Motor neuron (in vitro differentiated cells): ENCODE results near the gene COA1. TPM values are rescaled to one million over a fixed set of nuclear protein-coding genes. Genes with fewer than 3 reads are reported as not detected.

Source experiments
- ATAC-seq, 8 experiments: fragments of 200-7000 bp; cut with Tn5 transposase; replicated peaks in 6 of 8; 2 replicates each; pipeline ENCODE4 v1.8.0; 2021; ENCODE audit warnings: mild to moderate bottlenecking in 8 of 8, moderate library complexity in 8 of 8
- H3K27ac ChIP-seq, 2 donors: fragments of 250-450 bp; sonication (Bioruptor Pico); 2 replicates each; pipeline ENCODE4 v1.9.0; 2021; ENCODE audit warnings: antibody characterized with exemption in 2 of 2, mild to moderate bottlenecking in 2 of 2, moderate library complexity in 1 of 2
- H3K4me1 ChIP-seq, 2 donors: fragments of 250-450 bp; sonication (Bioruptor Pico); replicated peaks in 1 of 2; 2 replicates each; pipeline ENCODE4 v1.6.1; 2021; ENCODE audit warnings: antibody characterized with exemption in 2 of 2, mild to moderate bottlenecking in 2 of 2, moderate library complexity in 1 of 2
- H3K4me3 ChIP-seq, 5 donors: fragments of 250-450 bp; sonication (Bioruptor Pico); 2 replicates each; pipeline ENCODE4 v1.9.0; 2021; ENCODE audit warnings: antibody characterized with exemption in 5 of 5, mild to moderate bottlenecking in 5 of 5, moderate library complexity in 4 of 5
- WGBS, 10 experiments: fragments of 450-650 bp; shearing (Covaris generic); methylation state at CpG; one replicate each; pipeline ENCODE4 v1.0.0; 2022; 5-methylcytosine and 5-hydroxymethylcytosine counted together
- in situ Hi-C, 9 experiments: fragments of 400-800 bp; cut with MboI; loops; one replicate each; pipeline ENCODE4 v1.15.0; 2021; ENCODE audit warnings: low sequenced_read_pairs in 9 of 9, low pct_unique_long_range_greater_than_20kb in 2 of 9; ENCODE audit not compliant: unreplicated experiment in 9 of 9
- total RNA-seq, 8 experiments: library from RNA; unstranded; fragments of 300-600 nt; gene quantifications; 2 replicates each; pipeline versions ENCODE4 v1.2.3 to v1.2.4, GENCODE V29; 2022

The COA1 gene
- total RNA-seq, 8 experiments from 2014 or later: 46.0 to 93.2 (median 76.1) TPM

DNA sequence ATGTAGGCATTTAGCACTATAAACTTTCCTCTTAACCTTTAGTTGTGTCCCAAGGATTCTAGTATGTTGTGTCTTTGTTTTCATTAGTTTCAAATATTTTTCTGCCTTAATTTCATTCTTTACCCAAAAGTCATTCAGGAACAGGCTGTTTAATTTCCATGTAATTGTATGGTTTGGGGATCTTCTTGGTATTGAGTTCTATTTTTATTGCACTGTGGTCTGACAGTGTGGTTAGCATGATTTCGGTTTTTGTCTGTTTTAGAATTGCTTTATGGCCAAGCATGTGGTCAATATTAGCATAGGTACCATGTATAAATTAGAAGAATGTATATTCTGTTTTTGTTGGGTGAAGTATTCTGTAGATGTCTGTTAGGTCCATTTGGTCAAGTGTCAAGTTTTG lies 26.3 kb downstream of the COA1 start:
- 73 to 100% (median 100%) methylated on average over 1 of the region's 1 CpG; no CpG with 5 or more reads in 2 of the 10 experiments for WGBS, 10 experiments
- Histone ChIP-seq H3K27ac (no peak overlapping the region), H3K4me3 (no peak overlapping the region), H3K4me1 (peaks cover 0 to 9% of the 10 kb centered on the region in 2 donors)
- ATAC-seq: no peak
- in situ Hi-C loops: loop anchor here in 5 of 9 experiments (10.0 to 25.0 kb wide), 3 partner anchors 116 to 741 kb away; partner anchors contain the start of gene STK17A (in 5 of the 5)

GRCh38 chr7:43701929-43702328 lies 27.4 kb downstream of the COA1 start:
- Histone ChIP-seq H3K27ac (no peak overlapping the region), H3K4me1 (peaks cover 0 to 12% of the 10 kb centered on the region in 2 donors), H3K4me3 (no peak overlapping the region)
- in situ Hi-C loops: loop anchor here in 5 of 9 experiments (10.0 to 25.0 kb wide), 3 partner anchors 115 to 740 kb away; partner anchors contain the start of gene STK17A (in 5 of the 5)
- WGBS, 10 experiments: 67 to 100% (median 94%) methylated on average over 1 to 3 of the region's 3 CpGs
- no peak for ATAC-seq

DNA sequence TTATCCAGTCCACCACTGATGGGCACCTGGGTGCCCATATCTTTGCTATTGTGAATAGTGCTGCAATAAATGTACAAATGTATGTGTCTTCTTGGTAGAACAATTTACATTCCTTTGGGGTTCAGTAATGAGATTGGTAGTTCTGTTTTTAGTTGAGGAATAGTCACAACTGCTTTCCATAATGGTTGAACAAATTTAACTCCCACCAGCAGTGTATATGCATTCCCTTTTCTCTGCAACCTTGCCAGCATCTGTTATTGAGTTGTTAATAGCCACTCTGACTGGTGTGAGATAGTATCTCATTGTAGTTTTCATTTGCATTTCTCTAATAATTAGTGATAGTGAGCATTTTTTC lies 27.8 kb downstream of the COA1 start:
- ATAC-seq: no peak
- peaks cover 0 to 12% of the 10 kb centered on the region in 2 donors for H3K4me1 ChIP-seq
- in situ Hi-C loops: loop anchor here in 5 of 9 experiments (10.0 to 25.0 kb wide), 3 partner anchors 114 to 739 kb away; partner anchors contain the start of gene STK17A (in 5 of the 5)
- no peak overlapping the region for H3K27ac ChIP-seq
- no peak overlapping the region for H3K4me3 ChIP-seq

DNA sequence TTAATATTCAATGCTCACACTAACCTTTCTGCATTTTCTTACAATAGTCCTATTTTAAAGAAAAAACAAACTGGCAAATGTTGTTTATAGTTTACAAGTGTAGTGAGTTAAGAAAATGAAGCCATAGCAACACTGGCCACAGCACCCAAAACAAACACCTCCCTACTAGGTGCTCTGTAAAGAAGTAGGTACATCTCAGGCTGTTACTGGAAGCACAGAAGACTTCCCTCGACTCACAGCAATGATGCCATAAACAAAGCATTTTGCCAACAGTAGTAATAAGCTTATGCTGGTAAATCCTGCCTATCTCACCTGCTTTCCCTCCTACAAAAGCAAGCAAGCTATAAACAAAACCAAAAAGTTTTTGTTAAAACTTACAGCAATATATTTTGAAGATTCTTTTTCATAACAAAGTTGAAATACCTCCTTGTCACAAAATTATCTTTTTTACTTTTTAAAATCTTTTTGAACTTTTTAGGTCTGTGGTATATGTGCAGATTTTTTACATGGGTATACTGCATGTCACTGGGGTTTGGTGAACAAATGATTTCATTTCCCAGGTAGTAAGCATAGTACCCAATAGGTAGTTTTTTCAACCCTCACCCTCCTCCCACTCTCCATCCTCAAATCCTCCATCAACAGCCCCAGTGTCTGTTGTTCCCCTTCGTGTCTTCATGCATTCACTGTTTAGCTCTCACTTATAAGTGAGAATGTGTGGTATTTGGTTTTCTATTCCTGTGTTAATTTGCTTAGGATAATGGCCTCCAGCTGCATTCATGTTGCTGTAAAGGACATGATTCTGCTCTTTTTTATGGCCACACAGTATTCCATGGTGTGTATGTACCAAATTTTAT lies 28.4 kb downstream of the COA1 start:
- peaks cover 0 to 12% of the 10 kb centered on the region in 2 donors for H3K4me1 ChIP-seq
- no peak overlapping the region for H3K27ac ChIP-seq
- ATAC-seq: peak in 1 of 8 experiments; percentile 23
- in situ Hi-C loops: loop anchor here in 5 of 9 experiments (10.0 to 25.0 kb wide), 3 partner anchors 114 to 739 kb away; partner anchors contain the start of gene STK17A (in 5 of the 5)
- H3K4me3 ChIP-seq: no peak overlapping the region
- WGBS, 10 experiments: 4 to 67% (median 29%) methylated on average over 1 to 2 of the region's 2 CpGs; no CpG with 5 or more reads in 1 of the 10 experiments

GRCh38 chr7:43700059-43700501 lies 29.2 kb downstream of the COA1 start:
- peak in 4 of 8 experiments; percentile 29 to 53 (median 43) for ATAC-seq
- Histone ChIP-seq H3K4me1 (peaks cover 0 to 12% of the 10 kb centered on the region in 2 donors), H3K4me3 (no peak overlapping the region), H3K27ac (no peak overlapping the region)
- in situ Hi-C loops: loop anchor here in 5 of 9 experiments (10.0 to 25.0 kb wide), 3 partner anchors 113 to 738 kb away; partner anchors contain the start of gene STK17A (in 5 of the 5)
- WGBS, 10 experiments: 4 to 100% (median 77%) methylated on average over 1 to 6 of the region's 6 CpGs

GRCh38 chr7:43698460-43699255 lies 30.7 kb downstream of the COA1 start:
- peak in 3 of 8 experiments; percentile 27 to 76 (median 55) for ATAC-seq
- in situ Hi-C loops: no loop called here
- Histone ChIP-seq H3K4me3 (no peak overlapping the region), H3K4me1 (peaks cover 0 to 12% of the 10 kb centered on the region in 2 donors), H3K27ac (no peak overlapping the region)
- 20 to 93% (median 75%) methylated on average over 1 to 5 of the region's 5 CpGs; no CpG with 5 or more reads in 1 of the 10 experiments for WGBS, 10 experiments

- Histone ChIP-seq H3K4me1 (peaks cover 0 to 12% of the 10 kb centered on the region in 2 donors), H3K27ac (no peak overlapping the region), H3K4me3 (no peak overlapping the region)
- in situ Hi-C loops: no loop called here
- WGBS, 10 experiments: 43 to 100% (median 88%) methylated on average over 1 to 4 of the region's 4 CpGs; no CpG with 5 or more reads in 1 of the 10 experiments
- ATAC-seq: peak in 2 of 8 experiments; percentile 10 to 47
These were observed 31.6 kb downstream of the COA1 start for GRCh38 chr7:43697690-43698089.

DNA sequence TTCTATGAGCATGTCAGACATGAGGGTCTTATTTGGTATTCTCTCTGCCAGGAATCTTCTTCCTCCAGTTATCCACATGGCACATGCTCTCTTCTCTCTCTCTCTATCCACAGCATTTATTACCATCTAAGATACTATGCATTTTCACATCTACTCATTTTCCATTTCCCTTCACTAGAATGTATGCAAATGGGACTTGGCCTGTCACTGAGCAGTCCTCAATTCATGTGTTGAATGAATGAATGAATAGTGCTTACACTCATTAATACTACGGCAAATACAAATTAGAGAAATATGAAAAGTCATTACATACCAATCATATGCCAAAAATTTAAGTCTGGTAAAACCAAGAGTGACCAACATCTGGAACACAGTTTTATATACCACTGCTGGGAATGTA lies 34.0 kb downstream of the COA1 start:
- 0 to 100% (median 71%) methylated on average over 1 of the region's 1 CpG; no CpG with 5 or more reads in 1 of the 10 experiments for WGBS, 10 experiments
- H3K27ac ChIP-seq: no peak overlapping the region
- in situ Hi-C loops: no loop called here
- H3K4me1 ChIP-seq: peaks cover 0 to 12% of the 10 kb centered on the region in 2 donors
- H3K4me3 ChIP-seq: no peak overlapping the region
- peak in 3 of 8 experiments; percentile 22 to 79 (median 50) for ATAC-seq

GRCh38 chr7:43694399-43694748 lies 34.9 kb downstream of the COA1 start:
- no peak overlapping the region for H3K4me3 ChIP-seq
- WGBS, 10 experiments: 17 to 100% (median 91%) methylated on average over 2 of the region's 2 CpGs; no CpG with 5 or more reads in 1 of the 10 experiments
- in situ Hi-C loops: no loop called here

DNA sequence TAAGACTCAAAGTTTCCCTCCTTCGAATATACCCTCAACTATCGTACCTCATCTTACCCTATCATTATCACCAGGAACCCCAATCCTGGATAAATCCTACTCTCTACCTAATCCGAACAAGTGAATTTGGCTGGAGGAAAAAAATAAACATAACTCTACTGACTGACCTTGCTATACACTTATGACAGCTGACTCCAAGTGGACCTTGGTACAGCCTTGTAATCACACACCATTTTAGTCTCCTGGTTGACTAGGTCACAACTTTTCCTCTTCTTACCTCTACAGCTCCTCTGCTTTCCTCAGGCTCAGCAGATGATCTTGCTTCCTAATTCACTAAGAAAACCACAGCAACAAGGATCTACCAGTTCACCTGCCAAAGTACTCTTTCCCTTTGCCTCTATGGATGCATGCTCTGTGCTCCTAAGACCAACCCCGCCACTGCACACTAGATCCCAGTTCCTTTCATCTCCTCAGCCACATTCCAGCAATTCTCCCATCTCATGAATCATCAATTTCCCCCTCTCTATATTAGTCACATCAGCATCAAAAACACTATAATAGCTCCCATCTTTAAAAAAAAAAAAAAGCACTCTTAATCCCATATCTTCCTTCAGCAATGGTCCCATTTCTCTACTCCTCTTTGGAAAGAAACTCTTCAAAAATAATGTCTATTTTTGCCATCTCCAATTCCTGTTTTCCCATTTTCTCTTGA lies 35.5 kb downstream of the COA1 start:
- no peak overlapping the region for H3K4me3 ChIP-seq
- in situ Hi-C loops: no loop called here
- no peak for ATAC-seq

More at GRCh38 chr7:43694399-43694748, 34.9 kb downstream of the COA1 start:
- peak in 2 of 8 experiments; percentile 47 to 56 for ATAC-seq
- Histone ChIP-seq H3K4me1 (peaks cover 0 to 12% of the 10 kb centered on the region in 2 donors), H3K27ac (no peak overlapping the region)

DNA sequence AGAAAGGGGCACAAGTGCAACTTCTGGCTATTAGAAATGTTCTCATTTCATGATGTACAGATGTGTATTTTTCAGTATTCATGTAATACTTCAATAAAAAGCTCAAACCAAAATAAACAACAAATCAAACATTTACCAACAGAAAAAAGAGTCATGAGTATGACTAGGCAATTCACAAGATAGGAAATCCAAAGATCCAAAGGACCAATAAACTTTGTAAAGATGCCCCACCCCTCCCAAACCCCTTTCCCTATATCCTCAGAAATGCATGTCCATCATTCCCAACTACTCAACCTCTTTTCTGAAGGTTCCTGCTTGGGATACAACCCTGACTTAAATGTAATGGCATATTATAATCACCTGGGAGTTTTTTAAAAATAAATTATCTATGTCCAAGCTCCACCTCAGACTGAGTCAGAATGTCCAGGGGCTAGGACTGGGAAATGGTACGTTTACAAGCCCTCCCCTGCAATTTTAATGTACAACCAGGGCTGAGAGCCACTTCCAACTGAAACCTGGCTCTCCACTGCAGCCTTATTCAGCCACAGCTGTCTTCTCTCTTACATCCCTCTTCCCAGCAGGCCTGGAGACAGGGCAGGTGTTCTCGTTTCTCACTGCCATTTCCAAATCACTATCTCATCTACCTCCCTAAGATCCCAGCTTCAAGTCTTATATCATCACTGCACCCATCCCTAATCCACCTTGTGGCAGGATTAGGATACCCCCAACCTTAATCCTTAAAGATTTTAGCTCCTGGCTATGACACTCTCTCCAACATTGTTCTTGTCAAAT lies 36.5 kb downstream of the COA1 start:
- H3K27ac ChIP-seq: no peak overlapping the region
- no peak overlapping the region for H3K4me3 ChIP-seq
- in situ Hi-C loops: no loop called here
- peak in 3 of 8 experiments; percentile 22 to 62 (median 60) for ATAC-seq
- 0 to 100% (median 90%) methylated on average over 1 to 2 of the region's 2 CpGs; no CpG with 5 or more reads in 3 of the 10 experiments for WGBS, 10 experiments
- peaks cover 0 to 1% of the 10 kb centered on the region in 2 donors for H3K4me1 ChIP-seq

More for the DNA sequence above, 35.5 kb downstream of the COA1 start:
- WGBS, 10 experiments: 73 to 100% (median 97%) methylated on average over 2 to 4 of the region's 4 CpGs
- no peak overlapping the region for H3K27ac ChIP-seq
- H3K4me1 ChIP-seq: peaks cover 0 to 12% of the 10 kb centered on the region in 2 donors
